ENCODE results near the gene SLAMF7.

Gene SLAMF7

DNA sequence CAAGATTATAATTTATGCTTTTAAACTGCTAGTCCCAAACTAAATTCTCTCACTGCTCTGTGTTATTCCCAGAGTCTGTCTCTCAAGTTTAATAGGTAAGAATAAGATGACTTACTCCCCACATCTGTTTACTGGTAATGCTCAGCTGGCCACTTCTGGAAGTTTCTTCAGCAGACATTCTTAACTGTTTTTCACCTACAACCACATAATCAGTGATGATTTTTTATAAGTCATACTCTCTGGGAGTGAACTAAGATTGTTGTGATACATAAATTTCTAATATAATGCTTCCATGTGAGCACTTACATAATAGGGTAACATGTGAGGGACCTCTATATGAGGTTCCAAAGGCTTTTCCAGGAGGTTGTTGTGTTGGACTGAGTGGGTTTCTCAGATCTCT is 8.7 kb downstream of the SLAMF7 start:
- no peak for DNase-seq

DNA sequence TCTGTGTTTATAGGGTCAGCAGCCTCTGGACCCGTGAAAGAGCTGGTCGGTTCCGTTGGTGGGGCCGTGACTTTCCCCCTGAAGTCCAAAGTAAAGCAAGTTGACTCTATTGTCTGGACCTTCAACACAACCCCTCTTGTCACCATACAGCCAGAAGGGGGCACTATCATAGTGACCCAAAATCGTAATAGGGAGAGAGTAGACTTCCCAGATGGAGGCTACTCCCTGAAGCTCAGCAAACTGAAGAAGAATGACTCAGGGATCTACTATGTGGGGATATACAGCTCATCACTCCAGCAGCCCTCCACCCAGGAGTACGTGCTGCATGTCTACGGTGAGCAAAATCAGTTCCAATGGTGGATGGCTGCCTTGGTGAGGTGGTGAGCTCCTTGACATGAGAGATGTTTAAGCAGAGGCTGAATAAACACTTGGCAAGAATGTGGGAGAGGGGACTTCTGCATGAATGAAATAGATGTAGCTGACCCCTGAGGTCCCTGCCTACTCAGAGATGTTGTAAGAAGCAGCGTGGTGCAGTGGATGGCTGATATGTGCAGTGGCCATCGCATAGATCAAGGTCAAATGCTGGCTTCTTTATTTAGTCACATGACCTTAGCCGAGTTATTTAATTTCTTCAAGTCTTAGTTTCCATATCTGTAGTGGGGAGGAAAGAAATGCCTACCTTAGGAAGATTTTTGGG is 9.3 kb downstream of the SLAMF7 start:
- no peak for DNase-seq

- no peak for DNase-seq
Measured at GRCh38 chr1:160748878-160749269, 9.8 kb downstream of the SLAMF7 start.

DNA sequence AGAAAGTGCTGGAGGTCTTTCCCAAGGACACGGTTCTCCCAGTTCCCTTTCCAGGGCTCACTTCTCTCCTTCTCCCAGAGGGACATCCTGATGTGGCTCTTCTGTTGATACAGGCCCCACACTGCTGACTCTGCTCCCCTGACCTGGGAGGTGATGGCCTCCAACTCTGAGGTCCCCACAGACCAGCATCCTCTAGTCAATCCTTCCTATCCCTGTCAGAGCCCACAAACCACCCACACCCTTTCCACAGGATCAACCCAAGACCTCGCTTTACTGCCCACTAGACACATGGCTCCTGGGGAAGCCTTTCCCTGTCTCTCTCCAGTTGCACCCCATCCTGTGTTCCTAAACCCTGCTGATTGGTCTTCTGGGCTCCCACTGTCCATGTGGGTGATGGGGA is 11.6 kb downstream of the SLAMF7 start:
- no peak for DNase-seq

GRCh38 chr1:160752406-160752805 is 13.4 kb downstream of the SLAMF7 start:
- no peak for DNase-seq

GRCh38 chr1:160752924-160753323 is 13.9 kb downstream of the SLAMF7 start:
- no peak for DNase-seq

- no peak for DNase-seq
Measured at GRCh38 chr1:160753594-160753993, 14.5 kb downstream of the SLAMF7 start.

- no peak for DNase-seq
Measured at GRCh38 chr1:160755461-160755860, 16.4 kb downstream of the SLAMF7 start.

GRCh38 chr1:160755911-160756848 is 17.1 kb downstream of the SLAMF7 start:
- DNase-seq: peak; percentile 34

DNA sequence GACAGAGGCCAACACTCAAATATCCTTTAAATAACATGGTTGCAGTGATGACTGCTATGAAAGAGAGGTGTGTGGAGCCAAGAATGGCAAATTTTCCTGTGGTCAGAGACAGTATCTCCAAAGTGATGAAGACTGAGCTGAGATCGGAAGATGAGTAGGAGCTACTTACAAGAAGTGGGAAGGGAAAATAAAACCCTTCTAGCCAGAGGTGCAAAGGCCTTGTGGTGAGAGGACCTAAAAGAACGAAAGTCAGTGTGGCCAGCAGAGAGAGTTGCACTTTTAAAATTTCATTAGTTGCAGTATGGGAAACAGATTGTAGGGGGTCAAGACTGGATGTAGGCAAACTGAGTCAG is 17.8 kb downstream of the SLAMF7 start:
- no peak for DNase-seq

DNA sequence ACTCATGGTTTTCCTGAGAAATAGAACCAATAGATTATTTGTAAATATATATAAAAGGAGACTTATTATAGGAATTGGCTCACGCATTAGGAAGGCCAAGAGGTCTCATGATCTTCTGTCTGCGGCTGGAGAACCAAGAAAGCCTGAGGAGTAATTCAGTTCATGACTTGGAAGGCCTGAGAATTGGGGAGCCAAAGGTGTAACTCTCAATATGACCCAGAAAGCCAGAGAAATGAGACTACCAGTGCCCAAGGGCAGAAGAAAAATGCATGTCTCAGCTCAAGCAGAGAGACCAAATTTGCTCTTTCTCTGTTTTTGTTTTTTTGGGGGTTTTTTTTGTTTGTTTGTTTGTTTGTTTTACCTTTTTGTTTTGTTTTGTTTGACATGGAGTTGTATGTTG is 19.5 kb downstream of the SLAMF7 start:
- no peak for DNase-seq

DNA sequence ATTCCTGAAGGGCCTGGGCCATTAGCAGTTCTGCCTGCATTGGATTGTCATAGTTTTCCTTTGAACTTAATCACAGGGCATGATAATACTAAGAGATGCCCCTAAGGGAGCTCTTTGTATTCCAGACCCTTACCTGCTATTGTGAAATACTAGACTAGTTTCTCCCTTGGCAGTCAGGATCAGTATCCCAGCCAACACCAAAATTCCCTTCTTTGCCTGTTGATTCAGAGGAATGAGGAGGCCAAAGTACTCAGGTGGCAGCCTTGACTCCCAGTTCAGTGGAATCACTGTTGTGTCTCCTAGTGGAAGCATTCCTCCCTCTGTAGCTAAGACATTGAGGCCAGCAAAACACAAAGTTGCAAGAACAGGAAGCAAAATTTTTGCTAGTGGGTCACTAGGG is 20.7 kb downstream of the SLAMF7 start:
- DNase-seq: no peak

GRCh38 chr1:160761046-160761445 is 22.0 kb downstream of the SLAMF7 start:
- no peak for DNase-seq

DNA sequence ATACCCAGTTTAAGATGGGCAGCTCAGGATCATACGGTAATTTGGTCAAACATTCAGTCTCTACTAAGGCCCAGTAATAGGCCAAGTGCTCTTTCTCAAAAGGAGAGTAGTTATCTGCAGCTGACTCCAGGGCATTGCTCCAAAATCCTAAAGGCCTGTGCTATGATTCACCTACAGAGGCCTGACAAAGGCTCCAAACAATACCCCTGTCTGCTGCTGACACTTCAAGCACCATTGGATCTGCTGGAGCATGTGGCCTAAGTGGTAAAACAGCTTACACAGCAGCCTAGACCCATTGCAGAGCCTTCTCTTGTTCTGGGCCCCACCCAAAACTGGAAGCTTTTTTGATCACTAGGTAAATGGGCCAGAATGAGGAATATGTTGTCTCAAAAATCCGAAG is 22.8 kb downstream of the SLAMF7 start:
- no peak for DNase-seq

DNA sequence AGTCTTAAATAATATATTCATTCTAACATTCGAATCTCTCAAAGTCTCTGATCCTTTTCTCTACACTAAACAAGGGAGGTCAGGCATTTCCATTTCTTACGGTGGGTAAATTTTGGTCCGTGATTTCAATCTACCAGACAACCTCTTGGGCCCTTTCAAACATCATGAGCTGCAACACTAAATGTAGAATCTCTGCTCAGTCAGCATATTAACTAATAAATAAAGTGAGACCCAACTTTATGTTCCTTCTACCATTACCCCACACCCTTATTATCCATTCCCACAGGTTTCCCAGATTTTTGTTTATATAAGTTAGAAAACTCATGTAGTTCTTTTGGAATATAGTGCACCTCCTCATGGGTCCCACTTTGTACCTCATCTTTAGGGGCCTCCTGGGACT is 24.9 kb downstream of the SLAMF7 start:
- DNase-seq: no peak

DNA sequence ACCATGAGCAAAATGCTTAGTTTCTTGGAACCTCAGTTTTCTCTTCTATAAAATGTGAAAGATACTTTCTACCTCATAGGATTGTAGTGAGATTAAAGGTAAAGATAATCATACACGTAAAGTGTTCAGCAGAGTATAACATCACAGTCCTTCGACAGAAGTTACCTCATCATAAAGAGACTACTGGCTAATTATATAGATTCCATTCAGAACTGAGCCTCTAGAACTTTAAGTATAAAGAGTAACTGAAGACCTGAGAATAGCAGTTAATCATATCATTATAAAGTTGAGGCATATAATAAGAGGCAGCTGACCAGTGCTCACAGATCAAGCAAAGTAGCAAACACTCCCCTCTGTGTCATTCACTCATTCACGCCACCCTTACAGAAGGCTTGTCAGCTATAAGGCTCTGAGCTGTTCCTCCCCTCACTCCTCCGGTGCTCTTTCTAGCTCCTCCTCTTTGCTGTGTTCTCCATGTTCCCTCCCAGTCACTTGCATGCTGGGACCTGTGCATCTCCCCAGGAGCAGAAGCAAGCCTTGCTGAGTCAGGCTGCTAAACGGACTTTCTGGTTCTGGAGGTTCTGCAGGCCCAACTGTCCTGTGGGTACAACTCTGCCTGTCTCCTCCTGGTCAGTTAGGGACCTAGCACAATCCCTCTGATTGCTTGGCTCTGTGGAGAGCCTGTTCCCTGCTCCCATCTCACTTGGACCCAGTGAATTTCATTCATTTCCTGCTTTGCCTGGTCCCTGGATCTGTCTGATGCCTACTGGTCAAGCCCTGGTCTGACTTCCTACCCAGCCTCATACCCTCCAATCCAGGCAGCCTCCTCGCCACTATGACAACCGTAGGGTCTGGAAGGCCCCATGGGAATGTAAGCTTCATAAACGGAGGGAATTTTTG is 28.6 kb downstream of the SLAMF7 start:
- no peak for DNase-seq

GRCh38 chr1:160768295-160768657 is 29.2 kb downstream of the SLAMF7 start:
- DNase-seq: peak; percentile 85

DNA sequence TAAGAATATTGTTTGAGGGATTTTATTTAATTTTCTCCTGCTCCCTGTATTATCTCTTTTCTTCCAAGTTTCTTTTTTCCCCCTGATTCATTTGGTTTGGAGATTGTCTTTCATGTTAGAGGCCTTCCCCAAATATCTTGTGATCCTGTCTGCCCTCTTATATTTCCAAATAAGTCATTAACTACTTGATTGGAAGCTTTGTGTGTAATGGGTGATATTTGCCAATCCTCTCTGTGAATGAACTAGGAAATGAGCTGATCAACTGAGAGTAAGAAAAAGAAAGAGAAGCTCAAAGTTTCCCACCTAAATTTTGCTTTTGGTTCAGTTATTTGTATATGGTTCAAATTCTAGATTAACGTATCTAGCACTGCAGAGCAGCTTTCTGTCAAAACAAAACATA is 33.3 kb downstream of the SLAMF7 start:
- DNase-seq: no peak

DNA sequence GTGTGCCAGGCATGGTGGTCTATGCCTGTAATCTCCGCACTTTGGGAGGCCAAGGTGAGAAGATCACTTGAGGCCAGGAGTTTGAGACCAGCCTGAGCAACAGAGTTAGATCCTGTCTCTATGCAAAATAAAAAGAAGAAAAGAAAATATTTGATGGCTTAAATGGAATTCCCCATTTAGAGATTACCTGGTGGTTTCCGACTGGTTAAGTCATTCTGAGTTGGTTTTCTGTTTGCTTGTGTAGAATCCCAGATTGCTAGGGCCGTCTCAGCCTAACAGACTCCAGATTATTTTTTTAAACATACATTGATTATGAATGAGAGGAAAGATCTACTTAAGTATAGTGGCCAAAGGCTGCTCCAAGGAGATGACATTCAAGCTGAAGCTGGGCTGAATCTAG is 34.0 kb downstream of the SLAMF7 start:
- DNase-seq: no peak

- no peak for DNase-seq
Measured at GRCh38 chr1:160774886-160775719, 36.1 kb downstream of the SLAMF7 start.

DNA sequence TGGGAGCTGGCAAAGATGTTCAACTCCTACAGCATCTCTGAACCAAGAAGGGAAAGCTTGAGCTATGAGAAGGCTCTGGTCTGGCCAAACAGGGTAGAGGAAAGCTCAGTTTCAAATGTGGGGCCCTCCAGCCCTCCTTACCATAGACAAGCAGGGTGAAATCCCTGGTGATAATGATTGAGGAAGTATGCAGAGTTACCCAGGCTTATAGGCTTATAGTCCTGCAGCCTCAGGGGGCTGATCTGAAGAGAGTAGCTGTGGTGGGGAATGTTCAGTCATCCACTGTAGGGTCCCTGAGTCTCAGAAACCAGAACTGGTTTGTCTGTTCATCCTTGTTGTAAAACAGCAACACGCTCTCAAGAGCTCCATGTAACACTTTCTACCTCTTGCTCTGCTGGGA is 37.1 kb downstream of the SLAMF7 start:
- no peak for DNase-seq

GRCh38 chr1:160777486-160778089 is 38.5 kb downstream of the SLAMF7 start:
- DNase-seq: peak; percentile 46

All from CD4-positive, alpha-beta T cell treated with Interferon gamma for 1 hour (primary cell).